PC-9 (cell line): ENCODE results near the gene CCL22. TPM values are rescaled to one million over a fixed set of nuclear protein-coding genes. Genes with fewer than 3 reads are reported as not detected.

Experiments used
- BruUV-seq: library from RNA; stranded (reverse); fragments of 400-500 nt; replicated peaks from 2 replicates; lab custom pipeline; 2021; lab: Mats Ljungman, UMichigan
- CTCF ChIA-PET: fragments of 300-600 bp; sonication (Branson Sonifier 250); formaldehyde crosslinking; loops from one replicate; lab custom pipeline; 2022; ENCODE audit warnings: antibody characterized with exemption; lab: Charles Lee
- POLR2A ChIA-PET: fragments of 300-600 bp; sonication (Branson Sonifier 250); formaldehyde crosslinking; loops from one replicate; lab custom pipeline; 2022; ENCODE audit warnings: antibody characterized with exemption; ENCODE audit not compliant: unreplicated experiment; lab: Charles Lee
- DNase-seq, 2 experiments: peaks; one replicate each; pipeline versions ENCODE4 v3.0.0 to v3.0.0-alpha.2; 2015 to 2022; ENCODE audit warnings: mixed read lengths in 1 of 2
- H2AFZ ChIP-seq: fragments of 200-600 bp; sonication (generic); 2 replicates; pipeline ENCODE4 v1.8.1; 2017; ENCODE audit warnings: antibody characterized with exemption
- H3F3A ChIP-seq: fragments of 200-600 bp; sonication (generic); 2 replicates; pipeline ENCODE4 v1.8.1; 2017; ENCODE audit warnings: antibody characterized with exemption, mild to moderate bottlenecking, low read depth; ENCODE audit not compliant: insufficient read depth
- H3K27ac ChIP-seq: fragments of 200-600 bp; sonication (generic); 2 replicates; pipeline ENCODE4 v1.6.1; 2016; ENCODE audit warnings: mixed run types
- H3K27me3 ChIP-seq: fragments of 200-600 bp; sonication (generic); 2 replicates; pipeline ENCODE4 v1.6.1; 2016; ENCODE audit warnings: low read depth, mixed run types; ENCODE audit not compliant: insufficient read depth
- H3K36me3 ChIP-seq: fragments of 200-600 bp; sonication (generic); 2 replicates; pipeline ENCODE4 v1.6.1; 2016; ENCODE audit warnings: low read depth, mixed run types
- H3K4me1 ChIP-seq: fragments of 200-600 bp; sonication (generic); replicated peaks from 2 replicates; pipeline ENCODE4 v1.6.1; 2016; ENCODE audit warnings: mixed run types; ENCODE audit not compliant: insufficient read depth
- H3K4me2 ChIP-seq: fragments of 200-600 bp; sonication (generic); 2 replicates; pipeline ENCODE4 v1.6.1; 2017; ENCODE audit warnings: mixed run types
- H3K4me3 ChIP-seq: fragments of 200-600 bp; sonication (generic); 2 replicates; pipeline ENCODE4 v1.6.1; 2016; ENCODE audit warnings: mixed run types
- H3K79me2 ChIP-seq: fragments of 200-600 bp; sonication (generic); 2 replicates; pipeline ENCODE4 v1.6.1; 2017; ENCODE audit warnings: low read depth, mixed run types
- H3K9me2 ChIP-seq: fragments of 200-600 bp; sonication (generic); 2 replicates; pipeline ENCODE4 v1.8.1; 2017; ENCODE audit warnings: mild to moderate bottlenecking; ENCODE audit not compliant: insufficient read depth
- H3K9me3 ChIP-seq: fragments of 200-600 bp; sonication (generic); 2 replicates; pipeline ENCODE4 v1.8.1; 2016; ENCODE audit warnings: low read depth; ENCODE audit not compliant: insufficient read depth
- H4K20me1 ChIP-seq: fragments of 200-600 bp; sonication (generic); 2 replicates; pipeline ENCODE4 v1.8.1; 2017; ENCODE audit not compliant: insufficient read depth
- EZH2 ChIP-seq: fragments of 200-600 bp; sonication (generic); IDR thresholded peaks from 2 replicates; pipeline ENCODE4 v1.8.0; 2017; ENCODE audit warnings: antibody characterized with exemption, low read depth
- intact Hi-C: fragments of 100-400 bp; cut with micrococcal nuclease; formaldehyde crosslinking; loops from one replicate; pipeline ENCODE4 v1.10.0; 2022; ENCODE audit not compliant: unreplicated experiment
- total RNA-seq: library from RNA; stranded (reverse); gene quantifications from 2 replicates; pipeline ENCODE4 v1.2.3, GENCODE V29; 2021
- TF ChIP-seq, protein P1 (sequence below): fragments of 200-600 bp; sonication (generic); conservative IDR thresholded peaks from 2 replicates; pipeline ENCODE4 v1.6.1; 2017; ENCODE audit warnings: mixed run types, antibody characterized with exemption, mild to moderate bottlenecking, moderate library complexity

CCL22 gene
- total RNA-seq, 1 experiment from 2014 or later: 0.24 TPM

DNA sequence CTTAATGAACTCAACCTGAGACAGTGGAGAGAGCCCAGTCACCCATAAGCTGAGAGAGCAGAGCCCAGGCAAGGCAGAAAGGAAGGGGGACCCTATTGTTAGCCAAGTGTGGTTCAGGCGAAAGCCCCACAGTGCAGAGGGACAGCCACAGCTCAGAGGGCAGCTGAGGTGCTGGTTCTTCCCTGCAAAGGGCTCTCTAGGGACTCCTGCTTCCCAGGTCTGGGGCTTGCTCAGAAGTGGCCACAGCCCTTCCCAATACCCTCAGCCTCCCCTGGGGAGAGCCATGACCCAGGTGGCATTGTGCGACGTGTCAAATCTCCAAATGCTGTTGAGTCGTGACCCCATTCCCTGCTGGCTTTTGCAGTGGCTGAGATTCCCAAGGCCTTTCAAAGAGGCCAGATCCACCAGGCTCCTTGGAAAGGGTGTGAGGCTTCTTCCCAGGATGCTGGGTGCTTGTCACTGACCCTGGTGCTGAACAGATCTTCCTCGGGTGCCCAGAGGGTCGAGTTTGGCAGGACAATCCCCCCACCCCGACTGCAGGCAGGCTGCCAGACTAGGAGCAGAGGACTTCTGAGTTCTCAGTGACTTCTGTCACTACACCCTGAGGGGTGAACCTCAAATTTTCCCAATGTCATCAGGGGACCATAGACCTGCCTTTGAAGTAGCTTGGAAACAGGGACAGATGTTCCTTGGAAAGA lies 43.5 kb downstream of the CCL22 start:
- Histone ChIP-seq H3K4me2 (no peak overlapping the region), H3K27ac (no peak overlapping the region), H3K9me2 (no peaks in the 10 kb centered on the region), H3F3A (peaks cover 3% of the 10 kb centered on the region; the same call in 1 of the 2 replicates), H4K20me1 (no peaks in the 10 kb centered on the region), H3K36me3 (no peaks in the 10 kb centered on the region), H3K27me3 (peaks cover 4% of the 10 kb centered on the region; the same call in 1 of the 2 replicates), H3K4me3 (no peak overlapping the region), H2AFZ (no peak overlapping the region), H3K9me3 (no peaks in the 10 kb centered on the region), H3K4me1 (no peaks in the 10 kb centered on the region), H3K79me2 (no peaks in the 10 kb centered on the region)
- ChIA-PET CTCF (no interaction called here), POLR2A (no interaction called here)
- no peak for TF ChIP-seq EZH2
- TF ChIP-seq, protein P1, sequence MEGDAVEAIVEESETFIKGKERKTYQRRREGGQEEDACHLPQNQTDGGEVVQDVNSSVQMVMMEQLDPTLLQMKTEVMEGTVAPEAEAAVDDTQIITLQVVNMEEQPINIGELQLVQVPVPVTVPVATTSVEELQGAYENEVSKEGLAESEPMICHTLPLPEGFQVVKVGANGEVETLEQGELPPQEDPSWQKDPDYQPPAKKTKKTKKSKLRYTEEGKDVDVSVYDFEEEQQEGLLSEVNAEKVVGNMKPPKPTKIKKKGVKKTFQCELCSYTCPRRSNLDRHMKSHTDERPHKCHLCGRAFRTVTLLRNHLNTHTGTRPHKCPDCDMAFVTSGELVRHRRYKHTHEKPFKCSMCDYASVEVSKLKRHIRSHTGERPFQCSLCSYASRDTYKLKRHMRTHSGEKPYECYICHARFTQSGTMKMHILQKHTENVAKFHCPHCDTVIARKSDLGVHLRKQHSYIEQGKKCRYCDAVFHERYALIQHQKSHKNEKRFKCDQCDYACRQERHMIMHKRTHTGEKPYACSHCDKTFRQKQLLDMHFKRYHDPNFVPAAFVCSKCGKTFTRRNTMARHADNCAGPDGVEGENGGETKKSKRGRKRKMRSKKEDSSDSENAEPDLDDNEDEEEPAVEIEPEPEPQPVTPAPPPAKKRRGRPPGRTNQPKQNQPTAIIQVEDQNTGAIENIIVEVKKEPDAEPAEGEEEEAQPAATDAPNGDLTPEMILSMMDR: no peak
- no TSS peak for BruUV-seq
- intact Hi-C loops: no loop called here
- DNase-seq: no peak

DNA sequence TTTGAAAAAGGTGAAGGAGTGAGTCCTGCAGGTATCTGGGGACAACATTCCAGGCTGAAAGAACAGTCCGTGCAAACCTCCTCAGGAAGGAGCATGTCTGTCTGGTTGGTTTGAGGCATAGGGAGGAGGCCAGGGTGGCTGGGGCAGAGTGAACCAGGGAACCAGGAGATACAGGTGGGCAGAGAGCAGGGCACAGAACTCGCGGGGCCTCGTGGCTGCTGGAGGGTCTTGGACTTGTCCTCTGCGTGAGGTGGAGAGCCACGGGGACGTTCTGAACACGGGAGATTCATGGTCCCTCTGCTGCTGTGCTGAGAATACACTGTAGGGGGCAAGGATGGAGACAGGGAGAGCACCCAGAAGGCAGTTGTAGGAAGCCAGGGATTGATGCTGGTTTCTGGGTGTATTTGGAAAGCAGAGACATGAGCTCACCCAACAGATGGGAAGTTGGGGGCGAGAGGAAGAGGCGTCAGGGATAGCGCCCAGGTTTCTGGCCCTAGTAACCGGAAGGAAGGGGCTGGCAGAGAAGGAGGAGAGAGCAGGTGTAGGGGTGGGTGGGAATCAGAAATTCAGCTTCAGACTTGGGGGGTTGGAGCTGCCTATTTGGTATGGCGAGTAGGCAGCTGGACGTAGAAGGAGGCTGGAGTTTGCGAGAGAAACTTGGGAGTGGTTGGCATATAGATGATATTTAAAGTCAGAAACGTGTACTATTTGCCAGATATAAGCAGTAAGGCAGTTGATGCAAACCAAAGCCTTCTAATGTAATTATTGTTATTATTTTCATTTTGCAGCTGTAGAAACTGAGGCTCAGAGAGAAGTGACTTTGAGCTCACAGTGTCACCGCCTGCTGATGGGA lies 45.6 kb downstream of the CCL22 start, which contains the start of gene CCL17:
CCL17 (plus strand) TSS at position 803 of the 853 bp plus-strand sequence. CDS start 9,166 bp downstream, outside the sequence.
- POLR2A ChIA-PET: no interaction called here
- intact Hi-C loops: no loop called here

DNA sequence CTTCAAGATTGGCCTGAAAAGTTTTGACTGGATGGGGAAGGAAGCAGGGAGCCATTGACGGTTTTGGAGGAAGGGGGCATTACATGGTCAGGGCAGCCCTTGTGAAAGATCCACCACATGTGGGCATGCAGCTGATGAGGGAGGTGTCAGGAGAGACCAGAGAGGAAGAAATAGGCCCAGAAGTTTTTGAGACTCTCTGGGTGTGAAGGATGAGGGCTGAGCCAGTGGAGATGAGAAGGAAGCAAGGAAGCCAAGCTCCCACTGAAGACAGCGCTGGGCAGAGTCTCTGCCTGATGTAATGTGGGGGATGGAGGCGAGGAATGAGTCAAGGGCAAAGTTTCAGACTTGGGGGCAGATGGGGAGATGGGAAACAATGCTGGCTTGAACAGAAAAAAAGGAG lies 46.5 kb downstream of the CCL22 start:
- H2AFZ ChIP-seq: no peak overlapping the region
- H3K4me1 ChIP-seq: peaks cover 4% of the 10 kb centered on the region; the same call in 1 of the 2 replicates
- BruUV-seq: no TSS peak
- H3K27ac ChIP-seq: no peak overlapping the region
- H3K4me2 ChIP-seq: no peak overlapping the region
- ChIA-PET CTCF (no interaction called here), POLR2A (no interaction called here)
- intact Hi-C loops: no loop called here
- no peaks in the 10 kb centered on the region for H3K9me3 ChIP-seq
- no peaks in the 10 kb centered on the region for H3K36me3 ChIP-seq
- peaks cover 7% of the 10 kb centered on the region; the same call in 1 of the 2 replicates for H3F3A ChIP-seq
- TF ChIP-seq, protein P1: no peak
- no peak for TF ChIP-seq EZH2
- no peaks in the 10 kb centered on the region for H3K9me2 ChIP-seq
- no peaks in the 10 kb centered on the region for H4K20me1 ChIP-seq
- no peaks in the 10 kb centered on the region for H3K79me2 ChIP-seq
- DNase-seq: no peak
- peaks cover 4% of the 10 kb centered on the region; the same call in 1 of the 2 replicates for H3K27me3 ChIP-seq
- no peak overlapping the region for H3K4me3 ChIP-seq

More for the DNA sequence above, 45.6 kb downstream of the CCL22 start, which contains the start of gene CCL17:
- Histone ChIP-seq H3K9me2 (no peaks in the 10 kb centered on the region), H2AFZ (no peak within 1 kb of the TSS), H3K27me3 (peaks cover 4% of the 10 kb centered on the region; the same call in 1 of the 2 replicates), H3K79me2 (no peaks in the 10 kb centered on the region), H3K36me3 (no peaks in the 10 kb centered on the region), H3F3A (peaks cover 3% of the 10 kb centered on the region; the same call in 1 of the 2 replicates), H4K20me1 (no peaks in the 10 kb centered on the region), H3K27ac (no peak within 1 kb of the TSS), H3K9me3 (no peaks in the 10 kb centered on the region), H3K4me1 (no peaks in the 10 kb centered on the region), H3K4me2 (no peak within 1 kb of the TSS), H3K4me3 (no peak within 1 kb of the TSS)
- TF ChIP-seq, protein P1: no peak
- TF ChIP-seq EZH2: no peak
- DNase-seq: no peak
- BruUV-seq: no TSS peak
- CTCF ChIA-PET: no interaction called here
